ENCODE measurements around the gene CDH12. TPM values are rescaled to one million over a fixed set of nuclear protein-coding genes. Genes with fewer than 3 reads are reported as not detected.

The CDH12 gene
- total and polyA plus RNA-seq, 10 of the 15 experiments (the other 5 are each of a cell fraction or from before 2014, with no cell fraction given) = 0.03 to 0.16 TPM; not detected in 8

DNA sequence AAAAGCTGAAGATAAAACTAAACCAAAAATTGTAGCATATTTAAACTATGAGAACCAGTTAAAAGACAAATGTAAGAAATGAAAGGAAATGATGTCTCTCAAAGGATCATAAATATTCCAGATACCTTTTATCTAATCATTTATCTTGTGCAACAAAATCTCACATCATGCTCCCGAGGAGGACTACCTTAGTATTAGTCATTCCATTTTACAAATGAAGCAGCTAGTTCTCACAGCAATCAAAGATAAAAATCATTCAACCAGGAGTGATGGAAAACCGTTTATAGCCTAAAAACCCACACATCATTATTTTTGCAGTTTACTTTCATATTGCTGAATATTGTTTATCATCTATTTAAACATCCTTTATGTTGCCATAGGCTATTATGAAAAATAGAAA is 190.0 kb downstream of the CDH12 start:
- no peaks in the 10 kb centered on the region for H4K20me1 ChIP-seq (ENCODE audit: control insufficient read depth, insufficient read depth)
- H3K79me2 ChIP-seq (ENCODE audit: control insufficient read depth, insufficient read depth, low read length) = no peaks in the 10 kb centered on the region
- no peak overlapping the region for H3K27ac ChIP-seq (ENCODE audit: control insufficient read depth, insufficient read depth)
- 2% methylated on average over 2 of the region's 2 CpGs for WGBS (ENCODE audit: insufficient coverage, insufficient replicate concordance, low lambda C conversion rate, missing lambda C conversion rate)
- no peak overlapping the region for H3K4me2 ChIP-seq (ENCODE audit: control insufficient read depth, insufficient read depth)
- no peaks in the 10 kb centered on the region for H3K4me1 ChIP-seq (ENCODE audit: control insufficient read depth, insufficient read depth, low read length)
- TF ChIP-seq MXI1 (IDR thresholded peaks at IDR 0.05; ENCODE audit: low read depth, low read length) = no peak
- TF ChIP-seq JUND (IDR thresholded peaks at IDR 0.05; ENCODE audit: low read depth, low read length) = no peak
- TF ChIP-seq, protein P1, sequence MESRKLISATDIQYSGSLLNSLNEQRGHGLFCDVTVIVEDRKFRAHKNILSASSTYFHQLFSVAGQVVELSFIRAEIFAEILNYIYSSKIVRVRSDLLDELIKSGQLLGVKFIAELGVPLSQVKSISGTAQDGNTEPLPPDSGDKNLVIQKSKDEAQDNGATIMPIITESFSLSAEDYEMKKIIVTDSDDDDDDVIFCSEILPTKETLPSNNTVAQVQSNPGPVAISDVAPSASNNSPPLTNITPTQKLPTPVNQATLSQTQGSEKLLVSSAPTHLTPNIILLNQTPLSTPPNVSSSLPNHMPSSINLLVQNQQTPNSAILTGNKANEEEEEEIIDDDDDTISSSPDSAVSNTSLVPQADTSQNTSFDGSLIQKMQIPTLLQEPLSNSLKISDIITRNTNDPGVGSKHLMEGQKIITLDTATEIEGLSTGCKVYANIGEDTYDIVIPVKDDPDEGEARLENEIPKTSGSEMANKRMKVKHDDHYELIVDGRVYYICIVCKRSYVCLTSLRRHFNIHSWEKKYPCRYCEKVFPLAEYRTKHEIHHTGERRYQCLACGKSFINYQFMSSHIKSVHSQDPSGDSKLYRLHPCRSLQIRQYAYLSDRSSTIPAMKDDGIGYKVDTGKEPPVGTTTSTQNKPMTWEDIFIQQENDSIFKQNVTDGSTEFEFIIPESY (IDR thresholded peaks at IDR 0.05) = no peak
- no peak for TF ChIP-seq IKZF2 (IDR thresholded peaks at IDR 0.05)
- no peak for TF ChIP-seq CBFB (IDR thresholded peaks at IDR 0.05; ENCODE audit: low read depth)
- TF ChIP-seq, protein P2, sequence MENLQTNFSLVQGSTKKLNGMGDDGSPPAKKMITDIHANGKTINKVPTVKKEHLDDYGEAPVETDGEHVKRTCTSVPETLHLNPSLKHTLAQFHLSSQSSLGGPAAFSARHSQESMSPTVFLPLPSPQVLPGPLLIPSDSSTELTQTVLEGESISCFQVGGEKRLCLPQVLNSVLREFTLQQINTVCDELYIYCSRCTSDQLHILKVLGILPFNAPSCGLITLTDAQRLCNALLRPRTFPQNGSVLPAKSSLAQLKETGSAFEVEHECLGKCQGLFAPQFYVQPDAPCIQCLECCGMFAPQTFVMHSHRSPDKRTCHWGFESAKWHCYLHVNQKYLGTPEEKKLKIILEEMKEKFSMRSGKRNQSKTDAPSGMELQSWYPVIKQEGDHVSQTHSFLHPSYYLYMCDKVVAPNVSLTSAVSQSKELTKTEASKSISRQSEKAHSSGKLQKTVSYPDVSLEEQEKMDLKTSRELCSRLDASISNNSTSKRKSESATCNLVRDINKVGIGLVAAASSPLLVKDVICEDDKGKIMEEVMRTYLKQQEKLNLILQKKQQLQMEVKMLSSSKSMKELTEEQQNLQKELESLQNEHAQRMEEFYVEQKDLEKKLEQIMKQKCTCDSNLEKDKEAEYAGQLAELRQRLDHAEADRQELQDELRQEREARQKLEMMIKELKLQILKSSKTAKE (IDR thresholded peaks at IDR 0.05; ENCODE audit: low read depth, poor library complexity, severe bottlenecking) = no peak
- TF ChIP-seq, protein P3, sequence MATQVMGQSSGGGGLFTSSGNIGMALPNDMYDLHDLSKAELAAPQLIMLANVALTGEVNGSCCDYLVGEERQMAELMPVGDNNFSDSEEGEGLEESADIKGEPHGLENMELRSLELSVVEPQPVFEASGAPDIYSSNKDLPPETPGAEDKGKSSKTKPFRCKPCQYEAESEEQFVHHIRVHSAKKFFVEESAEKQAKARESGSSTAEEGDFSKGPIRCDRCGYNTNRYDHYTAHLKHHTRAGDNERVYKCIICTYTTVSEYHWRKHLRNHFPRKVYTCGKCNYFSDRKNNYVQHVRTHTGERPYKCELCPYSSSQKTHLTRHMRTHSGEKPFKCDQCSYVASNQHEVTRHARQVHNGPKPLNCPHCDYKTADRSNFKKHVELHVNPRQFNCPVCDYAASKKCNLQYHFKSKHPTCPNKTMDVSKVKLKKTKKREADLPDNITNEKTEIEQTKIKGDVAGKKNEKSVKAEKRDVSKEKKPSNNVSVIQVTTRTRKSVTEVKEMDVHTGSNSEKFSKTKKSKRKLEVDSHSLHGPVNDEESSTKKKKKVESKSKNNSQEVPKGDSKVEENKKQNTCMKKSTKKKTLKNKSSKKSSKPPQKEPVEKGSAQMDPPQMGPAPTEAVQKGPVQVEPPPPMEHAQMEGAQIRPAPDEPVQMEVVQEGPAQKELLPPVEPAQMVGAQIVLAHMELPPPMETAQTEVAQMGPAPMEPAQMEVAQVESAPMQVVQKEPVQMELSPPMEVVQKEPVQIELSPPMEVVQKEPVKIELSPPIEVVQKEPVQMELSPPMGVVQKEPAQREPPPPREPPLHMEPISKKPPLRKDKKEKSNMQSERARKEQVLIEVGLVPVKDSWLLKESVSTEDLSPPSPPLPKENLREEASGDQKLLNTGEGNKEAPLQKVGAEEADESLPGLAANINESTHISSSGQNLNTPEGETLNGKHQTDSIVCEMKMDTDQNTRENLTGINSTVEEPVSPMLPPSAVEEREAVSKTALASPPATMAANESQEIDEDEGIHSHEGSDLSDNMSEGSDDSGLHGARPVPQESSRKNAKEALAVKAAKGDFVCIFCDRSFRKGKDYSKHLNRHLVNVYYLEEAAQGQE (IDR thresholded peaks at IDR 0.05; ENCODE audit: low read depth, low read length) = no peak
- POLR2A ChIA-PET = no interaction called here
- CTCF ChIA-PET = interaction anchor here (0.8 kb wide), 1 partner anchor 14 kb away, joined by 3 read pairs; no protein-coding TSS in a partner anchor
- no TSS peak for BruUV-seq (replicated peaks)
- no peaks in the 10 kb centered on the region for H3K27me3 ChIP-seq (replicated peaks in 1 of 2; ENCODE audit: control insufficient read depth in 2 of 2, insufficient read depth in 2 of 2, low read length in 1 of 2)
- in situ Hi-C loops (cut with MboI) (no loop called here), intact Hi-C loops (cut with micrococcal nuclease; ENCODE audit: unreplicated experiment) (no loop called here)
- no peak overlapping the region for H3K4me3 ChIP-seq
- RAD21 ChIA-PET (ENCODE audit: unreplicated experiment) = no interaction called here
- H3K36me3 ChIP-seq (ENCODE audit: control insufficient read depth in 2 of 2, insufficient read depth in 2 of 2, low read length in 1 of 2) = no peaks in the 10 kb centered on the region
- DNase-seq (ENCODE audit: low read depth, low spot score) (no peak), ATAC-seq (no peak), FAIRE-seq (no peak)
- H3K9ac ChIP-seq (ENCODE audit: control insufficient read depth, insufficient read depth, low read length) = no peak overlapping the region
- H3K9me3 ChIP-seq (replicated peaks; ENCODE audit: control insufficient read depth, insufficient read depth, low read length) = no peaks in the 10 kb centered on the region
- SMC1A ChIA-PET (ENCODE audit: uncharacterized antibody, unreplicated experiment) = no interaction called here
- H2AFZ ChIP-seq (ENCODE audit: control insufficient read depth, low read depth, low read length) = no peak overlapping the region

Data from GM12878 (cell line).